Smooth muscle cell (in vitro differentiated cells): Measurements from ENCODE around the gene UPF2. TPM values are rescaled to one million over a fixed set of nuclear protein-coding genes. Genes with fewer than 3 reads are reported as not detected.
"Not testable (repeated sequence)": the region's sequence is repeated elsewhere in the genome, so short reads cannot be mapped to it uniquely, and the experiment has no call there.

Experiments used
- DNase-seq: peaks from one replicate; lab custom pipeline; 2025; ENCODE audit not compliant: unreplicated experiment; lab: John Stamatoyannopoulos, UW
- H2AFZ ChIP-seq: fragments of 200-600 bp; sonication (generic); 2 replicates; pipeline ENCODE4 v1.6.0; 2016; ENCODE audit warnings: antibody characterized with exemption, low read depth, mild to moderate bottlenecking
- H3F3A ChIP-seq: fragments of 200-600 bp; sonication (generic); 2 replicates; pipeline ENCODE4 v1.6.0; 2017; ENCODE audit warnings: antibody characterized with exemption, low read depth
- H3K27ac ChIP-seq: fragments of 200-600 bp; sonication (generic); 2 replicates; pipeline ENCODE4 v1.5.1; 2016; ENCODE audit warnings: low read depth, mild to moderate bottlenecking
- H3K27me3 ChIP-seq: fragments of 200-600 bp; sonication (generic); 2 replicates; pipeline ENCODE4 v1.6.1; 2016; ENCODE audit warnings: low read depth, mild to moderate bottlenecking
- H3K36me3 ChIP-seq: fragments of 200-600 bp; sonication (generic); 2 replicates; pipeline ENCODE4 v1.5.1; 2016; ENCODE audit warnings: low read depth
- H3K4me1 ChIP-seq: fragments of 200-600 bp; sonication (generic); 2 replicates; pipeline ENCODE4 v1.5.1; 2016; ENCODE audit warnings: low read depth
- H3K4me2 ChIP-seq: fragments of 200-600 bp; sonication (generic); 2 replicates; pipeline ENCODE4 v1.6.0; 2016; ENCODE audit warnings: mild to moderate bottlenecking
- H3K4me3 ChIP-seq: fragments of 200-600 bp; sonication (generic); 2 replicates; pipeline ENCODE4 v1.5.1; 2016; ENCODE audit warnings: mild to moderate bottlenecking
- H3K79me2 ChIP-seq: fragments of 200-600 bp; sonication (generic); 2 replicates; pipeline ENCODE4 v1.6.0; 2016; ENCODE audit warnings: low read depth, mild to moderate bottlenecking
- H3K9ac ChIP-seq: fragments of 200-600 bp; sonication (generic); 2 replicates; pipeline ENCODE4 v1.6.0; 2016; ENCODE audit warnings: low read depth
- H3K9me3 ChIP-seq: fragments of 200-600 bp; sonication (generic); replicated peaks from 2 replicates; pipeline ENCODE4 v1.5.1; 2016; ENCODE audit warnings: low read depth
- H4K20me1 ChIP-seq: fragments of 200-600 bp; sonication (generic); 2 replicates; pipeline ENCODE4 v1.6.0; 2016; ENCODE audit warnings: low read depth
- WGBS: methylation state at CpG from one replicate; pipeline ENCODE4 v1.1.7; 2016; ENCODE audit warnings: low lambda C conversion rate; 5-methylcytosine and 5-hydroxymethylcytosine counted together
- polyA plus RNA-seq: library from polyadenylated mRNA; unstranded; fragments of >200 nt; fragmentation: Nextera tagmentation; extraction: Ambion mirVana; gene quantifications from 2 replicates; pipeline ENCODE4 v1.2.1, GENCODE V29; 2016
- total RNA-seq: library from RNA; depleted of rRNA; stranded (reverse); fragments of >200 nt; gene quantifications from 2 replicates; pipeline ENCODE4 v1.2.3, GENCODE V29; 2014
- TF ChIP-seq, protein P1 (sequence below): fragments of 200-600 bp; sonication (generic); IDR thresholded peaks from 2 replicates; pipeline ENCODE4 v1.5.1; 2017; ENCODE audit warnings: borderline replicate concordance, mild to moderate bottlenecking, antibody characterized with exemption; ENCODE audit not compliant: insufficient read depth, poor library complexity, severe bottlenecking

The UPF2 gene
- total and polyA plus RNA-seq, 2 experiments from 2014 or later, result 9.1 to 13.4 TPM

GRCh38 chr10:11891776-11892486, 150.7 kb downstream of the UPF2 start:
- DNase-seq, result no peak
- WGBS, result 96% methylated on average over 22 of the region's 22 CpGs
- H3K9ac ChIP-seq, result no peak overlapping the region

GRCh38 chr10:11889263-11889662, 153.3 kb downstream of the UPF2 start:
- not testable (repeated sequence) for H3K9ac ChIP-seq, H3F3A ChIP-seq, DNase-seq, H2AFZ ChIP-seq, H3K9me3 ChIP-seq, H3K27ac ChIP-seq, H3K4me3 ChIP-seq, H3K27me3 ChIP-seq, H3K36me3 ChIP-seq, H3K4me2 ChIP-seq, H3K4me1 ChIP-seq, H3K79me2 ChIP-seq, H4K20me1 ChIP-seq
- WGBS, result 83% methylated on average over 8 of the region's 8 CpGs

More at GRCh38 chr10:11891776-11892486, 150.7 kb downstream of the UPF2 start:
- H3F3A ChIP-seq, result no peaks in the 10 kb centered on the region
- no peak overlapping the region for H3K4me3 ChIP-seq
- no peaks in the 10 kb centered on the region for H3K36me3 ChIP-seq
- H3K4me1 ChIP-seq, result no peaks in the 10 kb centered on the region
- H3K9me3 ChIP-seq, result no peaks in the 10 kb centered on the region
- H3K79me2 ChIP-seq, result no peaks in the 10 kb centered on the region
- no peak overlapping the region for H2AFZ ChIP-seq
- H3K27ac ChIP-seq, result no peak overlapping the region
- H3K4me2 ChIP-seq, result no peak overlapping the region
- H4K20me1 ChIP-seq, result no peaks in the 10 kb centered on the region
- TF ChIP-seq, protein P1, sequence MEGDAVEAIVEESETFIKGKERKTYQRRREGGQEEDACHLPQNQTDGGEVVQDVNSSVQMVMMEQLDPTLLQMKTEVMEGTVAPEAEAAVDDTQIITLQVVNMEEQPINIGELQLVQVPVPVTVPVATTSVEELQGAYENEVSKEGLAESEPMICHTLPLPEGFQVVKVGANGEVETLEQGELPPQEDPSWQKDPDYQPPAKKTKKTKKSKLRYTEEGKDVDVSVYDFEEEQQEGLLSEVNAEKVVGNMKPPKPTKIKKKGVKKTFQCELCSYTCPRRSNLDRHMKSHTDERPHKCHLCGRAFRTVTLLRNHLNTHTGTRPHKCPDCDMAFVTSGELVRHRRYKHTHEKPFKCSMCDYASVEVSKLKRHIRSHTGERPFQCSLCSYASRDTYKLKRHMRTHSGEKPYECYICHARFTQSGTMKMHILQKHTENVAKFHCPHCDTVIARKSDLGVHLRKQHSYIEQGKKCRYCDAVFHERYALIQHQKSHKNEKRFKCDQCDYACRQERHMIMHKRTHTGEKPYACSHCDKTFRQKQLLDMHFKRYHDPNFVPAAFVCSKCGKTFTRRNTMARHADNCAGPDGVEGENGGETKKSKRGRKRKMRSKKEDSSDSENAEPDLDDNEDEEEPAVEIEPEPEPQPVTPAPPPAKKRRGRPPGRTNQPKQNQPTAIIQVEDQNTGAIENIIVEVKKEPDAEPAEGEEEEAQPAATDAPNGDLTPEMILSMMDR, result no peak
- no peaks in the 10 kb centered on the region for H3K27me3 ChIP-seq

DNA sequence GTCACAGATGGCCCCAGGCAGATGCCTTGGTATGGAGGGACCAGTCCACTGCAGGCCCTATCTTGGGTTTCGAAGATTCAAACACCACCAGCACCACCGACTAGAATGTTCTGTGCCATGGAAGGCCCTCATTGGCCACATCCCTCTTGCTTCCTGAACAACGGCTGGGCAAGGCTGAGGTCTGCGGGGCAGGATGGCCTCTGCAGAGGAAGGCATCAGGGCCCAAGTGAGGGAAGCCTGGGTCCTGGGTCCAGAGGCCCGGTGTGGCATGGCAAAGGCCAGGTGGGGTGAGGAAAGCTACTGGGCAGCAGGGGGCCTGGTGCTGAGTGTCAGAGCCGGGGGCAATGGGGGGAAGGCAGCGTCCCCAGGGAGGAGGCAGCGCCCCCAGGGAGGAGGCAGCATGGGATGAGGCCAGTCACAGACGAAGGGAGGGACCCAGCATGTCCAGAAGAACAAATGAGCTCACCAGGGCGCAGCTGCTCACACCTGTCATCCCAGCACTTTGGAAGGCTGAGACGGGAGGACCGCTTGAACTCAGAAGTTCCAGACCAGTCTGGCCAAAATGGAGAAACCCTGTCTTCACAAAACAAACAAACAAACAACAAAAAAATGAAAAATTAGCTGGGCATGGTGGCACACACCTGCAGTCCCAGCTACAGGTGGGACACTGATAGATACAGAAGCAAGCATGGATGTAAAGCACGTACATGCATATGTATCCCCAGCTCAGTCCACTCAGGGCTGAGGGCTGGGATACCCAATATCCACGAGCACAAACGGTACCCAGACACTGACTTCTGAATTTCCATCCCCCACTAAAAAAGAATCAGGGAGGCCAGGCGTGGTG, 155.0 kb downstream of the UPF2 start:
- H3K4me2 ChIP-seq, result no peak overlapping the region
- H3K9ac ChIP-seq, result no peak overlapping the region
- H2AFZ ChIP-seq, result no peak overlapping the region
- TF ChIP-seq, protein P1, result no peak
- no peak for DNase-seq
- H3F3A ChIP-seq, result no peaks in the 10 kb centered on the region
- H3K9me3 ChIP-seq, result no peaks in the 10 kb centered on the region
- H3K27ac ChIP-seq, result no peak overlapping the region
- H3K36me3 ChIP-seq, result no peaks in the 10 kb centered on the region
- no peak overlapping the region for H3K4me3 ChIP-seq
- H4K20me1 ChIP-seq, result no peaks in the 10 kb centered on the region
- H3K4me1 ChIP-seq, result no peaks in the 10 kb centered on the region
- WGBS, result 96% methylated on average over 16 of the region's 16 CpGs
- H3K27me3 ChIP-seq, result no peaks in the 10 kb centered on the region
- no peaks in the 10 kb centered on the region for H3K79me2 ChIP-seq

GRCh38 chr10:11886851-11887250, 155.8 kb downstream of the UPF2 start:
- 96% methylated on average over 12 of the region's 12 CpGs for WGBS
- Histone ChIP-seq H3K4me3 (no peak overlapping the region), H3K4me1 (no peaks in the 10 kb centered on the region), H3K27ac (no peak overlapping the region), H3K36me3 (no peaks in the 10 kb centered on the region), H3K27me3 (no peaks in the 10 kb centered on the region), H4K20me1 (no peaks in the 10 kb centered on the region), H2AFZ (no peak overlapping the region), H3F3A (peaks cover 4% of the 10 kb centered on the region), H3K9me3 (no peaks in the 10 kb centered on the region), H3K4me2 (no peak overlapping the region), H3K79me2 (no peaks in the 10 kb centered on the region), H3K9ac (no peak overlapping the region)
- no peak for DNase-seq
- TF ChIP-seq, protein P1, result no peak
